ENCODE data around the gene TPK1.

DNA sequence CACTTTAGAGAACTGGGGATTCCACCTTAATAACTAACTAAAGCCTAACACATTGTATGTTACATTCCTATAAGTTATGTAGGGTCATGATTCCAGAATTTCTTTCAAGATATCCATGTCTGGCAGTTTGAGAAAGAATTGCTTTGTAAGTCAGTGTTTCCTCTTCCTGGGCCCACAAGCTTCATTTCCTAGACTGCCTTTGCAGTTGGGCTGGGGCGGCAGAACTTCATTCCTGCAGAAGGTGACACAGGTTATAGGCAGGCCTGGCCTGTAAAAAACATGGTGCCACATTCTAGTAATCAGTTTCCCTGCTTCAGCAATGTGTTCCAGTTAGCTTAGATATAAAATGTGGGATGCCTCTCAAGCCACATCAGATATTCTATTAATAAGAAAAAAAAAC, 248.2 kb downstream of the TPK1 start:
- TF ChIP-seq, protein P1, sequence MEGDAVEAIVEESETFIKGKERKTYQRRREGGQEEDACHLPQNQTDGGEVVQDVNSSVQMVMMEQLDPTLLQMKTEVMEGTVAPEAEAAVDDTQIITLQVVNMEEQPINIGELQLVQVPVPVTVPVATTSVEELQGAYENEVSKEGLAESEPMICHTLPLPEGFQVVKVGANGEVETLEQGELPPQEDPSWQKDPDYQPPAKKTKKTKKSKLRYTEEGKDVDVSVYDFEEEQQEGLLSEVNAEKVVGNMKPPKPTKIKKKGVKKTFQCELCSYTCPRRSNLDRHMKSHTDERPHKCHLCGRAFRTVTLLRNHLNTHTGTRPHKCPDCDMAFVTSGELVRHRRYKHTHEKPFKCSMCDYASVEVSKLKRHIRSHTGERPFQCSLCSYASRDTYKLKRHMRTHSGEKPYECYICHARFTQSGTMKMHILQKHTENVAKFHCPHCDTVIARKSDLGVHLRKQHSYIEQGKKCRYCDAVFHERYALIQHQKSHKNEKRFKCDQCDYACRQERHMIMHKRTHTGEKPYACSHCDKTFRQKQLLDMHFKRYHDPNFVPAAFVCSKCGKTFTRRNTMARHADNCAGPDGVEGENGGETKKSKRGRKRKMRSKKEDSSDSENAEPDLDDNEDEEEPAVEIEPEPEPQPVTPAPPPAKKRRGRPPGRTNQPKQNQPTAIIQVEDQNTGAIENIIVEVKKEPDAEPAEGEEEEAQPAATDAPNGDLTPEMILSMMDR (conservative IDR thresholded peaks at IDR 0.05 in 1 of 2, IDR thresholded peaks at IDR 0.05 in 1 of 2; ENCODE audit: extremely low read depth in 1 of 2, insufficient read depth in 1 of 2, low read depth in 1 of 2, low read length in 2 of 2) = no peak
- TF ChIP-seq EZH2 (IDR thresholded peaks at IDR 0.05; ENCODE audit: borderline replicate concordance, low read length) = no peak
